Ectodermal cell (in vitro differentiated cells): Measurements from ENCODE around the gene EMC10.

Experiments used
- H3K27ac ChIP-seq: 2 replicates; pipeline ENCODE4 v1.7.0; 2013; ENCODE audit warnings: mild to moderate bottlenecking, low read depth, low read length; ENCODE audit not compliant: insufficient read depth, poor library complexity, severe bottlenecking
- H3K27me3 ChIP-seq: 2 replicates; pipeline ENCODE4 v1.7.0; 2013; ENCODE audit warnings: mild to moderate bottlenecking, low read length; ENCODE audit not compliant: insufficient read depth, control insufficient read depth, poor library complexity, severe bottlenecking
- H3K36me3 ChIP-seq: one replicate; pipeline ENCODE4 v1.7.0; 2013; ENCODE audit warnings: low read length; ENCODE audit not compliant: control insufficient read depth, insufficient read depth
- H3K4me1 ChIP-seq: one replicate; pipeline ENCODE4 v1.7.0; 2013; ENCODE audit warnings: low read length; ENCODE audit not compliant: control insufficient read depth, insufficient read depth
- H3K4me3 ChIP-seq: 2 replicates; pipeline ENCODE4 v1.7.0; 2013; ENCODE audit warnings: low read depth, low read length, control low read depth; ENCODE audit not compliant: insufficient read depth
- H3K9me3 ChIP-seq: 2 replicates; pipeline ENCODE4 v1.7.0; 2013; ENCODE audit warnings: mild to moderate bottlenecking, low read length, moderate library complexity; ENCODE audit not compliant: control insufficient read depth
- WGBS, 2 experiments: methylation state at CpG; one replicate each; pipeline ENCODE4 v1.1.7; 2013; ENCODE audit warnings: missing lambda C conversion rate in 2 of 2; 5-methylcytosine and 5-hydroxymethylcytosine counted together

EMC10 gene

GRCh38 chr19:50496189-50497021 lies 20.1 kb downstream of the EMC10 start:
- Histone ChIP-seq H3K36me3 (no peaks in the 10 kb centered on the region), H3K4me1 (peaks cover 6% of the 10 kb centered on the region), H3K27me3 (peaks cover 52% of the 10 kb centered on the region), H3K9me3 (no peaks in the 10 kb centered on the region), H3K27ac (no peak overlapping the region), H3K4me3 (no peak overlapping the region)
- 69 to 74% methylated on average over 30 of the region's 30 CpGs for WGBS, 2 experiments

- H3K27ac ChIP-seq: no peak overlapping the region
- WGBS, 2 experiments: 74 to 78% methylated on average over 8 of the region's 8 CpGs
- H3K9me3 ChIP-seq: no peaks in the 10 kb centered on the region
- peaks cover 46% of the 10 kb centered on the region for H3K27me3 ChIP-seq
- no peak overlapping the region for H3K4me3 ChIP-seq
- no peaks in the 10 kb centered on the region for H3K36me3 ChIP-seq
- H3K4me1 ChIP-seq: peaks cover 6% of the 10 kb centered on the region
Measured at GRCh38 chr19:50497022-50497405, 20.7 kb downstream of the EMC10 start.

GRCh38 chr19:50498219-50499056 lies 22.1 kb downstream of the EMC10 start:
- no peak overlapping the region for H3K27ac ChIP-seq
- H3K4me1 ChIP-seq: peaks cover 6% of the 10 kb centered on the region
- no peaks in the 10 kb centered on the region for H3K9me3 ChIP-seq
- H3K36me3 ChIP-seq: no peaks in the 10 kb centered on the region
- WGBS, 2 experiments: 83 to 84% methylated on average over 11 of the region's 11 CpGs
- no peak overlapping the region for H3K4me3 ChIP-seq
- peaks cover 32% of the 10 kb centered on the region for H3K27me3 ChIP-seq

- Histone ChIP-seq H3K4me3 (no peak overlapping the region), H3K4me1 (peaks cover 6% of the 10 kb centered on the region), H3K27ac (no peak overlapping the region), H3K27me3 (peaks cover 30% of the 10 kb centered on the region), H3K9me3 (no peaks in the 10 kb centered on the region), H3K36me3 (no peaks in the 10 kb centered on the region)
- 21 to 22% methylated on average over 27 of the region's 27 CpGs for WGBS, 2 experiments
Measured at GRCh38 chr19:50500060-50500752, 23.9 kb downstream of the EMC10 start.

GRCh38 chr19:50500753-50501151 lies 24.4 kb downstream of the EMC10 start:
- Histone ChIP-seq H3K36me3 (no peaks in the 10 kb centered on the region), H3K27me3 (peaks cover 30% of the 10 kb centered on the region), H3K4me1 (peaks cover 6% of the 10 kb centered on the region), H3K9me3 (no peaks in the 10 kb centered on the region), H3K27ac (no peak overlapping the region), H3K4me3 (no peak overlapping the region)
- 46 to 54% methylated on average over 10 of the region's 10 CpGs for WGBS, 2 experiments

- no peaks in the 10 kb centered on the region for H3K36me3 ChIP-seq
- 80 to 83% methylated on average over 12 of the region's 12 CpGs for WGBS, 2 experiments
- H3K4me3 ChIP-seq: no peak overlapping the region
- H3K9me3 ChIP-seq: no peaks in the 10 kb centered on the region
- peaks cover 30% of the 10 kb centered on the region for H3K27me3 ChIP-seq
- no peak overlapping the region for H3K27ac ChIP-seq
- H3K4me1 ChIP-seq: peaks cover 6% of the 10 kb centered on the region
Measured at GRCh38 chr19:50501186-50501567, 24.9 kb downstream of the EMC10 start.

- Histone ChIP-seq H3K4me1 (peaks cover 6% of the 10 kb centered on the region), H3K36me3 (no peaks in the 10 kb centered on the region), H3K9me3 (no peaks in the 10 kb centered on the region), H3K27ac (no peak overlapping the region), H3K27me3 (peaks cover 30% of the 10 kb centered on the region), H3K4me3 (no peak overlapping the region)
- 83 to 84% methylated on average over 25 of the region's 25 CpGs for WGBS, 2 experiments
Measured at GRCh38 chr19:50501568-50502475, 25.5 kb downstream of the EMC10 start.

- Histone ChIP-seq H3K27me3 (no peaks in the 10 kb centered on the region), H3K4me3 (no peak overlapping the region), H3K36me3 (no peaks in the 10 kb centered on the region), H3K4me1 (peaks cover 5% of the 10 kb centered on the region), H3K9me3 (no peaks in the 10 kb centered on the region), H3K27ac (no peak overlapping the region)
- WGBS, 2 experiments: 93 to 94% methylated on average over 30 of the region's 30 CpGs
Measured at GRCh38 chr19:50505856-50506611, 29.7 kb downstream of the EMC10 start.

- H3K27me3 ChIP-seq: no peaks in the 10 kb centered on the region
- H3K4me1 ChIP-seq: peaks cover 5% of the 10 kb centered on the region
- H3K4me3 ChIP-seq: no peak overlapping the region
- no peaks in the 10 kb centered on the region for H3K9me3 ChIP-seq
- H3K36me3 ChIP-seq: no peaks in the 10 kb centered on the region
- 82 to 92% methylated on average over 7 to 8 of the region's 10 CpGs for WGBS, 2 experiments
- no peak overlapping the region for H3K27ac ChIP-seq
Measured at GRCh38 chr19:50506700-50507099, 30.4 kb downstream of the EMC10 start.
